ENCODE data around the gene MEIOC.

The MEIOC gene

GRCh38 chr17:44708401-44709263 lies 52.4 kb downstream of the MEIOC start, which contains the start of gene DBF4B:
Gene DBF4B, plus strand, starts transcription at chr17:44708665. Its CDS starts 156 bp downstream, at chr17:44708821.
- DNase-seq (ENCODE audit: low spot score): peak; percentile 92

- no peak for DNase-seq (ENCODE audit: low spot score)
Measured at GRCh38 chr17:44719444-44719843, 63.2 kb downstream of the MEIOC start.

GRCh38 chr17:44722254-44722653 lies 66.0 kb downstream of the MEIOC start:
- no peak for DNase-seq (ENCODE audit: low spot score)
